Lower leg skin (tissue), 4 donors: Measurements from ENCODE around the gene AMDHD1. TPM values are rescaled to one million over a fixed set of nuclear protein-coding genes. Genes with fewer than 3 reads are reported as not detected.

Experiments used
- DNase-seq, 2 donors: peaks; one replicate each; pipeline ENCODE4 v3.0.0-alpha.2; 2019; ENCODE audit warnings: low spot score in 2 of 2
- H3K4me3 ChIP-seq: fragments of 200-600 bp; sonication (generic); 2 replicates; pipeline ENCODE4 v1.5.1; 2017; ENCODE audit warnings: mild to moderate bottlenecking, low read depth; ENCODE audit not compliant: poor library complexity, severe bottlenecking
- POLR2A ChIP-seq, 2 donors: fragments of 450-650 bp; IDR thresholded peaks; one replicate each; pipeline ENCODE4 v1.6.1; 2016 to 2017; ENCODE audit warnings: antibody characterized with exemption in 2 of 2, mild to moderate bottlenecking in 1 of 2, moderate library complexity in 1 of 2
- WGBS, 2 donors: methylation state at CpG; one replicate each; pipeline ENCODE4 v1.1.5; 2018; 5-methylcytosine and 5-hydroxymethylcytosine counted together
- intact Hi-C: fragments of 100-400 bp; cut with DNase I; formaldehyde crosslinking; loops from one replicate; pipeline ENCODE4 v1.15.0; 2023; ENCODE audit warnings: low total_unique reads
- total RNA-seq, 4 donors: library from RNA; depleted of rRNA; stranded (reverse); fragments of >200 nt; gene quantifications; one replicate each; pipeline ENCODE4 v1.1.0, GENCODE V29; 2016
- TF ChIP-seq, protein P1 (sequence below), 3 donors: fragments of 450-650 bp; IDR thresholded peaks; one replicate each; pipeline ENCODE4 v1.5.1; 2016; ENCODE audit warnings: antibody characterized with exemption in 3 of 3, mild to moderate bottlenecking in 3 of 3, moderate library complexity in 2 of 3

The AMDHD1 gene
- total RNA-seq, 4 donors from 2014 or later, result 1.1 to 7.7 TPM; not detected in 2

DNA sequence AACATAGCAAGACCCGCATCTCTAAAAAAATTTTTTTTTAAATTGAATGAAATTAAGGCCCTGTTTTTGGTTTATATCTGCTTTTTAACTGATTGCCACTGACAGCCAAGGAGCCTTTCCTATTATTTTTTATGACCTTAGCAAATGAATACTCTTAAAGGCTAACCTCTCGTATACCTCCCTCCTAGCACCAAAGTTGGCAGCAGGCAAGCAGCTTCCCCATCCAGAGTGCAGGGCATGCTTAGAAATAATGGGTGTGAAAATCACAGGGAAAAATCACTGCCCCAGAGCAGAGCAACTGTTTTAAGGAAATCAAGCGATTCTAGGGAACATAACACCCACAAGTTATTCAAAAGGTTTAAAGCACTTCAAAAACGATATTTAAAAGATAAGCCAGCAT lies 32.4 kb downstream of the AMDHD1 start:
- intact Hi-C loops, result no loop called here
- 89 to 92% methylated on average over 4 of the region's 4 CpGs for WGBS, 2 donors
- TF ChIP-seq POLR2A (IDR thresholded peaks at IDR 0.05), result no peak
- TF ChIP-seq, protein P1, sequence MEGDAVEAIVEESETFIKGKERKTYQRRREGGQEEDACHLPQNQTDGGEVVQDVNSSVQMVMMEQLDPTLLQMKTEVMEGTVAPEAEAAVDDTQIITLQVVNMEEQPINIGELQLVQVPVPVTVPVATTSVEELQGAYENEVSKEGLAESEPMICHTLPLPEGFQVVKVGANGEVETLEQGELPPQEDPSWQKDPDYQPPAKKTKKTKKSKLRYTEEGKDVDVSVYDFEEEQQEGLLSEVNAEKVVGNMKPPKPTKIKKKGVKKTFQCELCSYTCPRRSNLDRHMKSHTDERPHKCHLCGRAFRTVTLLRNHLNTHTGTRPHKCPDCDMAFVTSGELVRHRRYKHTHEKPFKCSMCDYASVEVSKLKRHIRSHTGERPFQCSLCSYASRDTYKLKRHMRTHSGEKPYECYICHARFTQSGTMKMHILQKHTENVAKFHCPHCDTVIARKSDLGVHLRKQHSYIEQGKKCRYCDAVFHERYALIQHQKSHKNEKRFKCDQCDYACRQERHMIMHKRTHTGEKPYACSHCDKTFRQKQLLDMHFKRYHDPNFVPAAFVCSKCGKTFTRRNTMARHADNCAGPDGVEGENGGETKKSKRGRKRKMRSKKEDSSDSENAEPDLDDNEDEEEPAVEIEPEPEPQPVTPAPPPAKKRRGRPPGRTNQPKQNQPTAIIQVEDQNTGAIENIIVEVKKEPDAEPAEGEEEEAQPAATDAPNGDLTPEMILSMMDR (IDR thresholded peaks at IDR 0.05), result no peak
- DNase-seq, result no peak
- no peak overlapping the region for H3K4me3 ChIP-seq

- no peak for TF ChIP-seq POLR2A (IDR thresholded peaks at IDR 0.05)
- TF ChIP-seq, protein P1 (IDR thresholded peaks at IDR 0.05), result no peak
- WGBS, 2 donors, result 87 to 90% methylated on average over 8 of the region's 8 CpGs
- H3K4me3 ChIP-seq, result no peak overlapping the region
- no peak for DNase-seq
- intact Hi-C loops, result no loop called here
Measured at GRCh38 chr12:95976416-95976832, 33.3 kb downstream of the AMDHD1 start.

DNA sequence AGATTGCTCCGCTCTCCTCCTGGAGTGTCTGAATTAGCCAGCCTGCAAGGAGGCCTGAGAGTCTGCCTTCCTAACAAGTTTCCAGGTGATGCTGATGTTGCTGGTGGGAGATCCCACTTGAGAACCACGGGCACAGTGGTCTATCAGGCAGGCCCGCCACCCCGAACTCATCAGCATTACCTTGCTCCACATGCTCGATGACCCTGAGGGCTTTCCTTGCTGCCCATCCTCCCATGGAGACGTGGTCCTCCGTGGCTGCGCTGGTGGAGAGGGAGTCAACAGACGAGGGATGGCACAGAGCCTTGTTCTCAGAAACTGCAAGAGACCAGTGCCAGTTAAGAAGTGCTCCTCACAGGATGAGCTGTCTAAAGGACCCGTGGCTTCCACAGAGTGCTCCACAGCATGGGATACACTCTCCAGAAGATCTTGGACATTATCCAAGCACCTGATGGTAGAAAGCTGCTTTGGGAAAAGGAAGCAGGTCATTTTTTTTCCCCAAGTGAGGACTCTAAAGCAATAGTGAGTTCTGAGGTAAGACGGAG lies 34.7 kb downstream of the AMDHD1 start:
- no peak for TF ChIP-seq POLR2A (IDR thresholded peaks at IDR 0.05)
- TF ChIP-seq, protein P1 (IDR thresholded peaks at IDR 0.05), result no peak
- WGBS, 2 donors, result 84 to 93% methylated on average over 11 of the region's 11 CpGs
- intact Hi-C loops, result no loop called here
- DNase-seq, result no peak
- no peak overlapping the region for H3K4me3 ChIP-seq

DNA sequence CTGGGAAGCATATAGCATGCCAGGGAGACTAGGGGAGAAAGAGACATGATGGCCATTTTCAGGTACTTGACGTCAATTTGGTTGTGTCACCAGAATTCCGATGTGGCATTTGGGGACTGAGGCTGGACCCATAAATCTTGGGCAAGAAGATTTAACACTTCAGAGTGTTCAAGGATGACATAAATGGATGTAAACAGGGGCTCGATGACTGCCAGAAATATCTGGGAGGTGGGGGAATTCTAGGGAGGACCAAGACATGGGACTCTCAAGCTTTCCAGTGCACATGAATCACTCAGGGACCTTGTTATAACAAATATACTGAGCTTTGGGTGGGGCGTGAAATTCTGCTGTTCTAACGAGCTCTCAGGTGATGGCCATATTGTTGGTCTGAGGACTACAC lies 35.2 kb downstream of the AMDHD1 start:
- WGBS, 2 donors, result 85 to 88% methylated on average over 5 of the region's 5 CpGs
- H3K4me3 ChIP-seq, result no peak overlapping the region
- no peak for DNase-seq
- intact Hi-C loops, result no loop called here
- TF ChIP-seq POLR2A (IDR thresholded peaks at IDR 0.05), result no peak
- TF ChIP-seq, protein P1 (IDR thresholded peaks at IDR 0.05), result no peak

DNA sequence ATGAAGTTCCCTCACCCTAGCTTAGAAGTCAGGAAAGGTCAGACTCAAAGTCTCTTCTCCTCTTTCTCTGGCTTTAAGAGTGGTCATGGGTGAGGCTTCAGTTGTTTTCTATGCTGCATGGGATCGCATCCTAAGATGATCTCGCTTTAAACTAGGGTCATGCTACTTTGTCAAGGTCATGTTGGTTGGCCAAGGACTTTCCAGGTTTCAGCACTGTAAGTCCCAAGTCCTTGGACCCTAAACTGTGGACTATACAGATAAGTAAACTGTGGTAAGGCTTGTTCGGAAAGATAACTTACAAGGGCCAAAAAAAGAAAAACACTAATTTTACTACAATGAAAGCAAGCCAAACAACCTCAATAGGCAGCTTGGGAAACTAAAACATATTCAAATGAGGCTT lies 35.6 kb downstream of the AMDHD1 start:
- intact Hi-C loops, result no loop called here
- no peak overlapping the region for H3K4me3 ChIP-seq
- TF ChIP-seq, protein P1 (IDR thresholded peaks at IDR 0.05), result no peak
- no peak for TF ChIP-seq POLR2A (IDR thresholded peaks at IDR 0.05)
- DNase-seq, result no peak
- 92 to 95% methylated on average over 3 of the region's 3 CpGs for WGBS, 2 donors

DNA sequence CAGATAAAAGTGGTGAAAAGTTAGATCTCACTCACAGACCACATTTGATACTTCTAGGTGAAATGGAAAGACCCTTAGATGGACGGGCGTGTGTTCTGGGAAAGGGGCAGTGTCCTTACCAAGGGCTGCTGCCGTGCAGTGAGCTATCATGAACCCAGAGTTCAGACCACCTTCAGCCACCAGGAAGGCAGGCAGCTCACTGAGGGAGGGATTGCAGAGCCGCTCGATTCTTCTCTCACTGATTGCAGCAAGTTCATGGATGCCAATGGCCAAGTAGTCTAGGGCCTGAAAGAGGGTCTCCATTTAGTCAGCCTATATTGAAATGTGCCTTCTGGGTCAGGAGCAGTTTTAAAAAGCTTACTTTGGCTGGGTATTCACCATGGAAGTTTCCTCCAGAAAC lies 37.3 kb downstream of the AMDHD1 start:
- WGBS, 2 donors, result 89 to 92% methylated on average over 5 of the region's 5 CpGs
- intact Hi-C loops, result no loop called here
- DNase-seq, result no peak
- no peak overlapping the region for H3K4me3 ChIP-seq
- TF ChIP-seq, protein P1 (IDR thresholded peaks at IDR 0.05), result no peak
- TF ChIP-seq POLR2A (IDR thresholded peaks at IDR 0.05), result no peak
